K562 (cell line): ENCODE data around the gene GAMT. TPM values are rescaled to one million over a fixed set of nuclear protein-coding genes. Genes with fewer than 3 reads are reported as not detected.

ENCODE experiments used
- ATAC-seq: fragments of 200-7000 bp; cut with Tn5 transposase; 3 replicates; pipeline ENCODE4 v1.9.1; 2020; ENCODE audit warnings: moderate library complexity
- BruUV-seq: library from RNA; stranded (reverse); fragments of 400-500 nt; replicated peaks from 2 replicates; lab custom pipeline; 2021; lab: Mats Ljungman, UMichigan
- CTCF ChIA-PET: fragments of 300-600 bp; formaldehyde crosslinking; extraction: SDS; loops from one replicate; lab custom pipeline; 2021; ENCODE audit warnings: low intra/inter-chr PET ratio; lab: Yijun Ruan, JAX
- POLR2A ChIA-PET: fragments of 300-600, 350-650 bp; sonication (Branson Sonifier 250); formaldehyde crosslinking; extraction: SDS; loops from one replicate; lab custom pipeline; 2021; ENCODE audit warnings: antibody characterized with exemption, inconsistent platforms; lab: Yijun Ruan, JAX
- DNase-seq, 4 experiments: peaks; one replicate each; pipeline versions ENCODE4 v3.0.0 to v3.0.0-alpha.2; 2011 to 2018; ENCODE audit warnings: low spot score in 3 of 4, mixed read lengths in 3 of 4; ENCODE audit errors: extremely low read depth in 1 of 4
- FAIRE-seq: peaks from 2 replicates; lab custom pipeline; 2011; peaks lifted over from hg19 to GRCh38; lab: Jason Lieb, UNC
- H2AFZ ChIP-seq: 2 replicates; pipeline ENCODE4 v1.6.0; 2011; ENCODE audit warnings: low read depth, low read length, control low read depth, inconsistent platforms
- H3K27ac ChIP-seq: fragments of 200-600 bp; 3 replicates; pipeline ENCODE4 v1.8.0; 2011; ENCODE audit warnings: low read depth, mild to moderate bottlenecking, control low read depth, inconsistent platforms, low read length, moderate library complexity, mixed read lengths; ENCODE audit errors: extremely low read depth
- H3K27me3 ChIP-seq, 2 experiments: fragments of 300-600 bp in 1 of 2; 2 replicates in 1 of 2; 3 replicates in 1 of 2; pipeline versions ENCODE4 v1.6.0 to v1.8.0; 2011; ENCODE audit warnings: inconsistent platforms in 2 of 2, low read length in 2 of 2, mild to moderate bottlenecking in 1 of 2, mixed read lengths in 1 of 2, moderate library complexity in 1 of 2; ENCODE audit not compliant: control insufficient read depth in 2 of 2, insufficient read depth in 2 of 2
- H3K36me3 ChIP-seq: fragments of 300-600 bp; 3 replicates; pipeline ENCODE4 v1.8.0; 2011; ENCODE audit warnings: mild to moderate bottlenecking, low read length, inconsistent platforms; ENCODE audit not compliant: control insufficient read depth, insufficient read depth
- H3K4me1 ChIP-seq, 2 experiments: fragments of 200-600 bp in 1 of 2; replicated peaks in 1 of 2; 2 replicates in 1 of 2; 3 replicates in 1 of 2; pipeline versions ENCODE4 v1.5.1 to v1.8.0; 2011; ENCODE audit warnings: inconsistent platforms in 2 of 2, low read length in 2 of 2, mild to moderate bottlenecking in 1 of 2, mixed read lengths in 1 of 2, moderate library complexity in 1 of 2; ENCODE audit not compliant: control insufficient read depth in 2 of 2, insufficient read depth in 2 of 2
- H3K4me2 ChIP-seq: 2 replicates; pipeline ENCODE4 v1.6.1; 2011; ENCODE audit warnings: low read length, control low read depth, inconsistent platforms, mixed read lengths; ENCODE audit not compliant: insufficient read depth
- H3K4me3 ChIP-seq: fragments of 200-600 bp; sonication (generic), shearing (Covaris generic); 2 replicates; pipeline ENCODE4 v1.5.1; 2016; ENCODE audit warnings: control low read depth, inconsistent platforms
- H3K79me2 ChIP-seq: fragments of 200-600 bp; 3 replicates; pipeline ENCODE4 v1.8.0; 2011; ENCODE audit warnings: low read length, inconsistent platforms; ENCODE audit not compliant: control insufficient read depth, insufficient read depth
- H3K9ac ChIP-seq, 2 experiments: 2 replicates each; pipeline versions ENCODE4 v1.6.0 to v1.6.1; 2011; ENCODE audit warnings: low read depth in 2 of 2, low read length in 2 of 2, control low read depth in 1 of 2, inconsistent platforms in 1 of 2, mild to moderate bottlenecking in 1 of 2, mixed read lengths in 1 of 2; ENCODE audit not compliant: insufficient read depth in 1 of 2
- H3K9me1 ChIP-seq: one replicate; pipeline ENCODE4 v1.6.0; 2011; ENCODE audit warnings: inconsistent platforms, mild to moderate bottlenecking, low read length, moderate library complexity; ENCODE audit not compliant: control insufficient read depth, insufficient read depth
- H3K9me3 ChIP-seq: replicated peaks from 2 replicates; pipeline ENCODE4 v1.5.1; 2011; ENCODE audit warnings: low read depth, low read length, inconsistent platforms; ENCODE audit not compliant: control insufficient read depth, insufficient read depth
- H4K20me1 ChIP-seq: replicated peaks from 2 replicates; pipeline ENCODE4 v1.6.1; 2011; ENCODE audit warnings: low read length, inconsistent platforms, mixed read lengths; ENCODE audit not compliant: control insufficient read depth, insufficient read depth
- BHLHE40 ChIP-seq: IDR thresholded peaks from 2 replicates; pipeline ENCODE4 v1.6.1; 2011; ENCODE audit warnings: low read length, improper control_type of control experiment
- L3MBTL2 ChIP-seq: fragments of 450-650 bp; IDR thresholded peaks from 2 replicates; pipeline ENCODE4 v1.6.1; 2016; ENCODE audit warnings: mild to moderate bottlenecking, moderate library complexity
- MAX ChIP-seq: sonication (generic); formaldehyde crosslinking; IDR thresholded peaks from 2 replicates; pipeline ENCODE4 v1.9.0; 2022; ENCODE audit warnings: mild to moderate bottlenecking, missing genetic modification reagents
- MEIS2 ChIP-seq: fragments of 450-650 bp; IDR thresholded peaks from 2 replicates; pipeline ENCODE4 v1.6.1; 2014; ENCODE audit warnings: mild to moderate bottlenecking; ENCODE audit not compliant: partially characterized antibody
- MYC ChIP-seq, 2 experiments: fragments of 250-450 bp in 1 of 2; sonication (Bioruptor Pico) in 1 of 2; IDR thresholded peaks; 2 replicates each; pipeline versions ENCODE4 v1.5.1 to v1.6.1; 2012 to 2021; ENCODE audit warnings: low read depth in 2 of 2, borderline replicate concordance in 1 of 2, improper control_type of control experiment in 1 of 2, low read length in 1 of 2, mild to moderate bottlenecking in 1 of 2, moderate library complexity in 1 of 2
- POLR2G ChIP-seq: fragments of 200-400 bp; formaldehyde crosslinking; IDR thresholded peaks from 2 replicates; pipeline ENCODE4 v1.6.1; 2017; ENCODE audit warnings: low read depth, mild to moderate bottlenecking, antibody characterized with exemption, low read length, moderate library complexity
- USF1 ChIP-seq: sonication (generic); formaldehyde crosslinking; IDR thresholded peaks from 2 replicates; pipeline ENCODE4 v1.9.0; 2022; ENCODE audit warnings: mild to moderate bottlenecking, missing genetic modification reagents
- ZBTB1 ChIP-seq: sonication (generic); formaldehyde crosslinking; IDR thresholded peaks from 2 replicates; pipeline ENCODE4 v1.8.1; 2023; ENCODE audit warnings: missing genetic modification reagents, low read depth, mild to moderate bottlenecking, borderline replicate concordance
- ZNF668 ChIP-seq: fragments of 250-450 bp; sonication (Bioruptor Pico); IDR thresholded peaks from 2 replicates; pipeline ENCODE4 v1.8.0; 2022; ENCODE audit warnings: mild to moderate bottlenecking, inconsistent platforms
- ZNF764 ChIP-seq: fragments of 250-450 bp; sonication (Bioruptor Pico); IDR thresholded peaks from 2 replicates; pipeline ENCODE4 v1.4.0; 2020; ENCODE audit warnings: low read depth, mild to moderate bottlenecking, moderate library complexity
- WGBS: fragments of 100-300 bp; shearing (Covaris generic); methylation state at CpG from one replicate; pipeline ENCODE4 v1.1.6; 2016; ENCODE audit warnings: low coverage, mixed read lengths; ENCODE audit not compliant: insufficient coverage; ENCODE audit errors: missing lambda C conversion rate; 5-methylcytosine and 5-hydroxymethylcytosine counted together
- in situ Hi-C: fragments of 300-500 bp; cut with MboI; formaldehyde crosslinking; loops from 4 replicates; pipeline ENCODE4 v1.15.0; 2018; ENCODE audit warnings: inconsistent platforms, mixed read lengths
- intact Hi-C: fragments of 100-400 bp; cut with micrococcal nuclease; formaldehyde crosslinking; loops from 2 replicates; pipeline ENCODE4 v1.14.2; 2022
- polyA plus RNA-seq, 8 experiments: library from polyadenylated mRNA; depleted of rRNA in 4 of 8; stranded (reverse) in 5 of 8; unstranded in 3 of 8; fragments of >200 nt; fragmentation: Nextera tagmentation in 2 of 8; fragmentation: Illumina TruSeq in 1 of 8; extraction: Ambion mirVana in 2 of 8; extraction: Trizol in 1 of 8; gene quantifications; 2 replicates each; pipeline versions ENCODE4 v1.2.1 to v1.2.3, GENCODE V29; 2011 to 2014; ENCODE audit warnings: inconsistent platforms in 1 of 8, missing spikeins in 1 of 8
- total RNA-seq, 7 experiments: library from RNA; depleted of rRNA in 6 of 7; stranded (reverse); fragments of >200 nt in 6 of 7; fragmentation: Illumina TruSeq in 2 of 7; extraction: Trizol in 2 of 7; gene quantifications; 2 replicates each; pipeline versions ENCODE4 v1.2.1 to v1.2.3, GENCODE V29; 2011 to 2021; ENCODE audit warnings: low replicate concordance in 1 of 7
- TF ChIP-seq, protein P1 (sequence below): fragments of 450-650 bp; conservative IDR thresholded peaks from 2 replicates; pipeline ENCODE4 v1.6.1; 2016; ENCODE audit warnings: missing genetic modification characterization, low read depth, mild to moderate bottlenecking, missing compliant biosample characterization, moderate library complexity
- TF ChIP-seq, protein P2 (sequence below): IDR thresholded peaks from 2 replicates; pipeline ENCODE4 v1.6.1; 2014; ENCODE audit warnings: antibody characterized with exemption

GAMT gene
- total and polyA plus RNA-seq, 9 of the 15 experiments (the other 6 are each of a cell fraction or from before 2014, with no cell fraction given): 1.3 to 35.3 (median 27.2) TPM

- Histone ChIP-seq H3K36me3 (peaks cover 62% of the 10 kb centered on the region; the same call in 2 of the 3 replicates), H3K9me1 (peaks cover 3% of the 10 kb centered on the region), H3K27ac (peak overlapping the region; percentile 71), H3K27me3 (no peaks in the 10 kb centered on the region), H3K4me2 (no peak overlapping the region), H3K9ac (peak overlapping the region in 1 of 2 experiments; percentile 86; a peak in 2 of 4 replicates), H2AFZ (no peak overlapping the region), H3K9me3 (no peaks in the 10 kb centered on the region), H4K20me1 (peaks cover 35% of the 10 kb centered on the region), H3K4me3 (no peak overlapping the region), H3K4me1 (peaks cover 18 to 79% of the 10 kb centered on the region in 2 experiments; a peak in 4 of 5 replicates), H3K79me2 (peaks cover 32% of the 10 kb centered on the region)
- ChIA-PET CTCF (no interaction called here), POLR2A (interaction anchor here (0.8 to 7.0 kb wide), 3 partner anchors 8 to 343 kb away, joined by 3 to 52 read pairs (median 6); no protein-coding TSS in a partner anchor)
- in situ Hi-C loops: no loop called here
- DNase-seq: peak in 1 of 4 experiments; percentile 55
- intact Hi-C loops: no loop called here
- BruUV-seq: no TSS peak
- no peak for ATAC-seq
- FAIRE-seq: no peak
- 60% methylated on average over 21 of the region's 21 CpGs for WGBS
- TF ChIP-seq USF1 (CRISPR knock-in tag): peak; percentile 51; the same call in 1 of the 2 replicates
- no peak for TF ChIP-seq ZNF764 (CRISPR knock-in tag)
- TF ChIP-seq POLR2G: 0 out of 2 replicates have a peak, but pooled peaks have one; percentile 47
- TF ChIP-seq, protein P1, sequence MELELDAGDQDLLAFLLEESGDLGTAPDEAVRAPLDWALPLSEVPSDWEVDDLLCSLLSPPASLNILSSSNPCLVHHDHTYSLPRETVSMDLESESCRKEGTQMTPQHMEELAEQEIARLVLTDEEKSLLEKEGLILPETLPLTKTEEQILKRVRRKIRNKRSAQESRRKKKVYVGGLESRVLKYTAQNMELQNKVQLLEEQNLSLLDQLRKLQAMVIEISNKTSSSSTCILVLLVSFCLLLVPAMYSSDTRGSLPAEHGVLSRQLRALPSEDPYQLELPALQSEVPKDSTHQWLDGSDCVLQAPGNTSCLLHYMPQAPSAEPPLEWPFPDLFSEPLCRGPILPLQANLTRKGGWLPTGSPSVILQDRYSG: no peak
- TF ChIP-seq MAX (CRISPR knock-in tag): peak; percentile 83
- no peak for TF ChIP-seq MEIS2
- TF ChIP-seq, protein P2, sequence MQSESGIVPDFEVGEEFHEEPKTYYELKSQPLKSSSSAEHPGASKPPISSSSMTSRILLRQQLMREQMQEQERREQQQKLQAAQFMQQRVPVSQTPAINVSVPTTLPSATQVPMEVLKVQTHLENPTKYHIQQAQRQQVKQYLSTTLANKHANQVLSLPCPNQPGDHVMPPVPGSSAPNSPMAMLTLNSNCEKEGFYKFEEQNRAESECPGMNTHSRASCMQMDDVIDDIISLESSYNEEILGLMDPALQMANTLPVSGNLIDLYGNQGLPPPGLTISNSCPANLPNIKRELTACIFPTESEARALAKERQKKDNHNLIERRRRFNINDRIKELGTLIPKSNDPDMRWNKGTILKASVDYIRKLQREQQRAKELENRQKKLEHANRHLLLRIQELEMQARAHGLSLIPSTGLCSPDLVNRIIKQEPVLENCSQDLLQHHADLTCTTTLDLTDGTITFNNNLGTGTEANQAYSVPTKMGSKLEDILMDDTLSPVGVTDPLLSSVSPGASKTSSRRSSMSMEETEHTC: 0 out of 2 replicates have a peak, but pooled peaks have one; percentile 39
- TF ChIP-seq MYC (IDR thresholded peaks at IDR 0.05; ENCODE audit: low read depth, low read length): peak; percentile 84
- no peak for TF ChIP-seq MYC (CRISPR knock-in tag; IDR thresholded peaks at IDR 0.05; ENCODE audit: borderline replicate concordance, low read depth)
- TF ChIP-seq BHLHE40: peak; percentile 74
- TF ChIP-seq ZBTB1 (CRISPR knock-in tag): no peak
- TF ChIP-seq L3MBTL2: peak; percentile 52; the same call in 1 of the 2 replicates
- TF ChIP-seq ZNF668 (CRISPR knock-in tag): no peak
These were observed 34.1 kb upstream of the GAMT start for GRCh38 chr19:1435378-1435989.
